HG02571 (cell line): Measurements from ENCODE around the gene NANP.
"Not testable (repeated sequence)": the region's sequence is repeated elsewhere in the genome, so short reads cannot be mapped to it uniquely, and the experiment has no call there.

Source experiments
- ATAC-seq: cut with Tn5 transposase; IDR thresholded peaks from one replicate; pipeline ENCODE4 v1.9.1; 2021; ENCODE audit warnings: mild to moderate bottlenecking, moderate library complexity; ENCODE audit not compliant: unreplicated experiment

NANP gene

DNA sequence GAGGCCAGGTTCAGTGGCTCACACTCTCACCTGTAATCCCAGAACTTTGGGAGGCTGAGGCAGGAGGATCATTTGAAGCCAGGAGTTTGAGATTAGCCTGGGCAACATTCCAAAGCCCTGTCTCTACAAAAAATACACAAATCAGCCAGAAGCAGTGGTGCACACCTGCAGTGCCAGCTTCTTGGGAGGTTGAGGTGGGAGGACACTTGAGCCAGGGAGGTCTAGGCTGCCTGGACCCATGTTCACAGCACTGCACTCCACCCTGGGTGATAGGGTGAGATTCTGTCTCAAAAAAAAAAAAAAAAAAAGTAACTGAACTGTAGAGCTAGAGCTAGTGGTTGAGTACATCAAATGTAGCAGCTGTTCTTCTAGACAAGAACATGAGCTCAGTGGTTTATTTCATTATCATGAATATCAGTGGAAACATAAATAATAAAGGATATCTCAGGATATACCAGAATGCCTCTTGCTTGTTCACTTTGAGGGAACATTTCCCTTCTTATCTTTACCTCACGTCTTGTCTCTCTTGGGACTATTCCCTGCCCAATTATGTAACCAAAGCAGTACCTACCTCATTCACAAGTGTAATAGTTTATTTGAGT, 17.6 kb downstream of the NANP start:
- ATAC-seq: no peak

DNA sequence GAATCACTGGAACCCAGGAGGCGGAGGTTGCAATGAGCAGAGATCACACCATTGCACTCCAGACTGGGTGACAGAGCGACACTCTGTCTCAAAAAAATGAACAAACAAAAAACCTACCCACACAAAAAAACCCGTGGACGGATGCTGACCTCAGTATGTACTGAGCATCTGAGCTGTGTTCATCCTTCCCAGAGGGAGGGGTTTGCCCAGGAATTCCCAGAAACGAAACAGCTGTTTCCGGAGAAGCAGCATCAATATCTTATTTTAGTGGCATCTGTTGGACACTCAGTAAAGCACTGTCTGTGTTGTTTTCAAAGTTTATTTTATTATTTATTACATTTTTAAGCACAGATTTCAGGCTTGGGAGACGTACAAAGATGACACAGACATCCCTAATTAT, 18.7 kb downstream of the NANP start:
- no peak for ATAC-seq

DNA sequence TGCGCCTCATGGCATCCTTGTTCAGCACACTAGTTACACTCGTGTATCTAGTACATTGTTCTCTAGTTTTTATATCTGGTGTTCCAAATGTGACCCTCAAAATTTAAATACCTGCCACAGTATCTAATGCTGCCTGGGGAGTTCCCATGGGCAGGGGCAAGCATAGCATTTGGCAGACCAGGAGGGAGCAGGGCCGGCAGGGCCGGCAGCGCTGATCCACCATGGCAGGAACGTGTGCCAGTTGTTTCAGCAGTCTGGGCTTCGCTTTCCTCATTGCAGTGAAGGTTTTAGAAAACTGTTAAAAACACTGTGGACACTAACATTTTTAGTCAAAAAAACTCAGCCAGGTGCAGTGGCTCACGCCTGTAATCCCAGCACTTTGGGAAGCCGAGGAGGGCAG, 19.2 kb downstream of the NANP start:
- ATAC-seq: no peak

GRCh38 chr20:25602914-25603309, 20.9 kb downstream of the NANP start:
- not testable (repeated sequence) for ATAC-seq

GRCh38 chr20:25602191-25602913, 21.5 kb downstream of the NANP start:
- not testable (repeated sequence) for ATAC-seq

DNA sequence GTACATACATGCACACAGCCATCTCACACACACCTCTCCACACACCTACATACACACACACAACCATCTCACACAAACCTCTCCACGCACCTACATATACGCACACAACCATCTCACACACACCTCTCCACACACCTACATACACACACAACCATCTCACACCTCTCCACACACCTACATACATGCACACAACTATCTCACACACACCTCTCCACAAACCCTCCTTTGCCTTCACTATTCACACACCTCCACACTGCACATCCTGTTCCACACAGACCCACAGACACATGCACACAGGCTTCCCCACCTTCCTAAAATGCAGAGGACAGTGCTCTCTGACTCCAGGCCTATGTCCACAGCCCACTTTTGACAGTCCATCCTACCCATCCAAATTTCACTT, 22.2 kb downstream of the NANP start:
- no peak for ATAC-seq

- ATAC-seq: no peak
These were observed 23.2 kb downstream of the NANP start for GRCh38 chr20:25600632-25601031.

DNA sequence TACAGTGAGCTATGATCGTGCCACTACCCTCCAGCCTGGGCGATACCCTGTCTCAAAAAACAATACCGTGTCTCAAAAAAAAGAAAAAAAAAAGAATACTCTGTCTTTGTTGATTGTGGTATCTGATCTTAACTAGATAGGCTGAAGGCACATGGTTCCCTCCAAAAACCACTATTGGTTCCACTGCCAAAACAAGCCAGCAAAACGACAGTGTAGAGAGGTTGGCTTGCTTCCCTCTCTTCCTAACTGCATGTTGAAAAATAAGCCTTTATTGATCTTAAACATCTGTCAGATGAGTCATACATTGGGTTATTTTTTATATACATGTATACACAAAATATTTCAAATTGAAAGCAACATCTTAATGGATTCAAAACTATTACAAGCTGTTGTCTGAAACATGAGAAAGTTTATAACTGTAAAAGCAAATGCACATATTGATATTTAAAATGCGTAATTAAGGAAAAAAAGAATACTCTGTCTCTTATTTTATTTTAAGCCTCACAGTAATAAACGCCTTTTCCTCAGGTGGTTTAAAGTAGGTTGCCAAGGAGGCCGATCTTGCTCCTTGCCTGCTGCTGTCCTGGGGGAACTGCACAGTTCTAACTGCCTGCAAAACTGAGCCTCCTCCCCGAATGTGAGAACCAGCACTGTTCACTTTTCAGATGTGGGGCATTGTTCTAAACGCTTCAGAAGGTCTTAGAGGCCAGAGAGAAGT, 31.5 kb downstream of the NANP start:
- ATAC-seq: no peak

GRCh38 chr20:25590778-25591177, 33.0 kb downstream of the NANP start:
- not testable (repeated sequence) for ATAC-seq

- ATAC-seq: no peak
These were observed 35.3 kb downstream of the NANP start for GRCh38 chr20:25588491-25588890.

GRCh38 chr20:25587536-25587935, 36.3 kb downstream of the NANP start:
- no peak for ATAC-seq

DNA sequence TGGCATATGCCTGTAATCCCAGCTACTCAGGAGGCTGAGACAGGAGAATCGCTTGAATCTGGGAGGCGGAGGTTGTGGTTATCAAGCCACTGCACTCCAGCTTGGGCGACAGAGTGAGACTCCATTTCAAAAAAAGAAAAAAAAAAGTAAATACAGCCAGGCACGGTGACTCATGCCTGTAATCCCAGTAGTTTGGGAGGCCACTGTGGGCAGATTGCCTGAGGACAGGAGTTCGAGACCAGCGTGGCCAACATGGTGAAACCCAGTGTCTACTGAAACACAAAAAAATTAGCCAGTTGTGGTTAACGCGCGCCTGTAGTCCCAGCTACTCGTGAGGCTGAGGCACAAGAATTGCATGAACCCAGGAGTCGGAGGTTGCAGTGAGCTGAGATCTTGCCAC, 36.9 kb downstream of the NANP start:
- ATAC-seq: no peak

DNA sequence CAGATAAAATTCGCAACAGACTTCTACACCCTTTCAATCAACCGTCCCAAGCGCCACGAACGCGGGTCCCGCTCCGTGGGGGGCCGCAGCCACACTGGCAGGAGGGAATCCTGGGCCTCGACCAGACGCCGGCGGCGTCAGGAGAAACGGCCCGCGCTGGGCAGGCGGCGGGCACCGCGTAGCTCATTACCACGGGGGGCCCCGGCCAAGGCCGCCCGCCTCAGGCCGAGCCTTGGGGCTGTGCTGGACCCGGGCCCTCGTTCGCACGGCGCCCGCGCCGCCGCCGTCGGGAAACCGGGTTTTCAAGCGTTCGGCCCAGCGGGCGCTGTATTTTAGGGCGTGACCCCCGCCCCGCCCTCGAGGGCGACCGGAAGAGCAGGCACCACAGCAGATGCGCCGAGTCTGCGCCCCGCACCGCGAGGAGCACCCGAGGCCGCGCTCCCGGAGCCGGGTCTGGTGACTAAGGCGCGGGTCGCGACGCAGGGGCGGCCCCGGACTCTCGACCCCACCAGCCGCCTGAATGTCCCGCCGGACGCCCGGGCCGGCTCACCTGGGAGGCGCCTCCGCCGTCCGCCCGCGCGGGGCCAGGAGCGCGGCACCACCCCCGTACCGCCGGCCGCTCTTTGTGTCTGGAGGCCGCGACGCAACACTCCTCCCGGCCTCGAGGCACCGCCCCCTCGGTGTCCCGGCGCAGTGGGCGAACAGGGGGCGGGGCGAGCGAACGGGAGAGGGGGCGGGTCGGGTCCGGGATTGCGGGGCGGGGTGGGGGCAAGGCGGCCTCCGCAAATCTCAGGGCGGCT, 38.7 kb downstream of the NANP start, which contains the start of gene NINL:
Gene NINL (minus strand): TSS at position 627 of the 800 bp plus-strand sequence. CDS start 58,944 bp downstream, outside the sequence.
- no peak for ATAC-seq

DNA sequence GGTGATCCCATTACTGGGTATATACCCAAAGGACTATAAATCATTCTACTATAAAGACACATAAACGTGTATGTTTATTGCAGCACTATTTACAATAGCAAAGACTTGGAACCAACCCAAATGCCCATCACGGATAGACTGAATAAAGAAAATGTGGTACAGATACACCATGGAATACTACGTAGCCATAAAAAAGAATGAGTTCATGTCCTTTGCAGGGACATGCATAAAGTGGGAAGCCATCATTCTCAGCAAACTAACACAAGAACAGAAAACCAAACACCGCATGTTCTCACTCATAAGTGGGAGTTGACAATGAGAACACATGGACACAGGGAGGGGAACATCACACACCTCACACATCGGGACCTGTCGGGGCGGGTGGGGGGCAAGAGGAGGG, 40.2 kb downstream of the NANP start:
- not testable (repeated sequence) for ATAC-seq

DNA sequence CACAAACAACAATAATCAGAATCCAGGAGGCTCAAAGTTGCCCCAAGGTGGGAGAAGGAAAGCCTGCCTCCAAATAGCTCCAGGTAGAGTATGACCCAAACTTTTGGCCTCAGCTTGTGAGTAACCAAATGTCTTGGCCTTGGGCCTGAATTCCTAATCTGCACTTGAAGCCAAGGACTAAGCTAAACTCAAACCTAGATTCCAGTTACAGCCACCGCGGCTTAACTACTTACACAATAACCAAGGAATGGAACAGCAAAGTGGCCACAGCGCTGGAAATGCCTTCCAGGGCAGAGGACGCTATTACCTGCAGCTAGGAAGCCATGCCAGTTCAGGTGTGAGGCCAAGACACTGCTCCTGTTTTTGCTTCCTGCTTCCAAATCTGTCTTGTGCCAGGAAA, 43.1 kb downstream of the NANP start:
- no peak for ATAC-seq

DNA sequence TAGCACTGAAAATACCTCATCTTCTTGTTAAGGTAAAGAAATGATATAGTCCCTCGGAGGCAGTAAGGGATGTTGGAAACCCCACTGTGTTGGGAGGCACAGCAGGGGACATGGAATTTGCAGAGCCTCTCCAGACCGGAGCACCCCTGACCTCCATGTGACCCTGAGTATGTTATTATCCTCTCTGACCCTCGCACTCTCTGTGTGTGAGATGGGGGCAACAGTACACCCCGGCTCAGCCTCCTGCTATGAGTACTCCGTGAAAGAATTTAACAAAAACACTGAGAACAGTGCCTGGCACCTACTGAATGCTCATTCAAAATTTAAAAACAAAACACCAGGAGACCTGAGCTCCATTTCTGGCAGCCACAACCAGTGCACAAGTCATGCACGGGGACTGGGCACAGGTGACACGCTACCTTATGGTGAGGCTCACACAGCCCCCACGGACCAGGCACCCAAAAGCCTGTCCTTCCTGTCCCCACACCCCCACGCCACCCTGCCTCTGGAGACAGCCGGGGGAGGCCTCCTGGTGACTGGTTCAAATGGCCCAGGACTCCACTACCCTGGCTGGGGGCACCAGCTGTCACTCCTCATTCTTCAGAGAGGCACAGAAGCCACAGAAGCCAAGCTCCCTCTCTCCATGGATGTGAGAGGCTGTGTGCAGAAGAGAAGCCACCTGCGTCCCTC, 44.6 kb downstream of the NANP start:
- no peak for ATAC-seq

GRCh38 chr20:25576783-25577530, 46.9 kb downstream of the NANP start:
- ATAC-seq: no peak

GRCh38 chr20:25574411-25574810, 49.4 kb downstream of the NANP start:
- no peak for ATAC-seq

DNA sequence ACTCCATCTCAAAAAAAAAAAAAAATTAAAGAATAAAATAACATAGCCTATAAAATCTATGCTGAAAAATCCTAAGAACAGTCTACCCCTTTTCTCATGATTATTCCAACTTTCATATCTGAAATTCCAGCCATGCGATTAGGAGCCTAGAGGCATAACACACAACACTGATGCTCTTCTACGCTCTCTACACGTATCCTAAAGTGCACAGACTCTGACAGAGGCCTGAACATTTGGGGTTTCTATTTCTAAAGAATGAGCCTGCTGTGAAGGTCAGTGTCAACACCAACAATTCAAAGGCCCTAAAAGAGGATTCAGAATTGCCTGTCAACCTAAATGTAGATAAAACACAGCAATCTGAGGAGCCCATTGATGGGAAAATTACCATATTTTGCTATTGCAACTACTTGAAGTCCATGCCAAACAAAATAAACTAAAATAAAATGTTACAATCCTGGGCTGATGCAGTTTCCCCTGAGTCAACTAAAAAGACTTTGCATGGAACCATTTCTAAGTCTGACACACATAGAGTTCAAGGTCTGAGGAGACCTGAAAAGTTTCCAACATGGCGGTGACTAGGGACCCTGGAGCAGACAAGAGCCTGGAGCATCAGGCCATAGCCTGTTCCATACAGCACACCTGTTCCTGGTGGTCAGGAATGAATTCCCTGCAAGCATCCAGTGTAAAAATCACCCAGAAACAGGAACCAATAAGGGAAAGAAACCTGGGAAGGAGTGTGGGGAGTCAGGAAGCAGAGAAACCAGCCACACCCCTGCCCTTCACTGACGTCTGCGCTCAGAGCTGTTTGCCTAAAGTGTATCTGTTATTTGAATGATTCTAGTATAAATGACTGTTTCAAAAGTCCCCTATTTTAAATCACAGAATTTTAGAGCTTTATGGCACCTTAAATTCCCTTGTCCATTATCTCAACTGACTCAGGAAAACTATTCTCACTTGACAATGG, 50.2 kb downstream of the NANP start:
- ATAC-seq: no peak
